ENCODE data around the gene PTPRD. TPM values are rescaled to one million over a fixed set of nuclear protein-coding genes. Genes with fewer than 3 reads are reported as not detected.

The PTPRD gene
- total and polyA plus RNA-seq, 2 donors (not counting 1 experiment from before 2014, with no cell fraction given) = not detected

DNA sequence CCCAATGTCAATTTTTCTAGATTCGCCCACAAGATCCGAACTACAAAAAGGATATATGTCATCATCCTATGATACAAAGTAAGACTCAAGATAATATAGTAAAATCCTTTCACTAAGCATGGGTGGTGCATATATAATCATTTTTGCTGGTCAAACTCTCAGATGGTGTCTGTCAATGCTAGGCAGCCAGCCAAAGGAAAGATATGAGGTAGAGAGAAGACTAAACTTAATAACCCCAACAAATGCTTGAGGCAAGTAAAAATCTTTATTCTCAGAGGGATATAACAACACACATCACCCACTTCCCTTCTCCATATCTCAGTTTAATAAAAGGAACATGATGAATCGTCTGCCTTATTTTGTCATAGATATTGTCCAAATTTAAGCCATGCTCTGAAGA is 1972.0 kb downstream of the PTPRD start:
- no peak overlapping the region for H3K27ac Mint-ChIP-seq
- no peaks in the 10 kb centered on the region for H3K9me3 Mint-ChIP-seq (ENCODE audit: insufficient read depth)
- Histone ChIP-seq H3K27me3 (replicated peaks in 1 of 4; ENCODE audit: control extremely low read depth in 1 of 4, control insufficient read depth in 3 of 4, insufficient read depth in 4 of 4, low read length in 3 of 4) (no peaks in the 10 kb centered on the region), H3K79me2 (ENCODE audit: control insufficient read depth, insufficient read depth, low read length) (no peaks in the 10 kb centered on the region), H3K27ac (ENCODE audit: low read length in 2 of 2) (no peak overlapping the region), H2AFZ (ENCODE audit: insufficient read depth, low read depth, low read length, poor library complexity, severe bottlenecking) (no peak overlapping the region), H3K4me1 (ENCODE audit: control insufficient read depth in 2 of 2, insufficient read depth in 2 of 2, low read length in 2 of 2) (no peaks in the 10 kb centered on the region), H3K9ac (ENCODE audit: low read length) (no peak overlapping the region), H3K36me3 (replicated peaks in 1 of 2; ENCODE audit: control extremely low read depth in 1 of 2, control insufficient read depth in 1 of 2, extremely low read depth in 1 of 2, insufficient read depth in 2 of 2, low read length in 1 of 2) (no peaks in the 10 kb centered on the region), H4K20me1 (ENCODE audit: control insufficient read depth, insufficient read depth, low read length, poor library complexity, severe bottlenecking) (no peaks in the 10 kb centered on the region), H3K4me2 (replicated peaks; ENCODE audit: low read depth, low read length, poor library complexity, severe bottlenecking) (no peak overlapping the region), H3K9me3 (ENCODE audit: control extremely low read depth in 1 of 3, control insufficient read depth in 2 of 3, insufficient read depth in 1 of 3, low read length in 2 of 3) (no peaks in the 10 kb centered on the region), H3K4me3 (ENCODE audit: control extremely low read depth in 1 of 5, extremely low read depth in 1 of 5, insufficient read depth in 1 of 5, low read depth in 2 of 5, low read length in 4 of 5) (no peak overlapping the region)
- ChIA-PET CTCF (no interaction called here), POLR2A (no interaction called here)
- TF ChIP-seq, protein P1, sequence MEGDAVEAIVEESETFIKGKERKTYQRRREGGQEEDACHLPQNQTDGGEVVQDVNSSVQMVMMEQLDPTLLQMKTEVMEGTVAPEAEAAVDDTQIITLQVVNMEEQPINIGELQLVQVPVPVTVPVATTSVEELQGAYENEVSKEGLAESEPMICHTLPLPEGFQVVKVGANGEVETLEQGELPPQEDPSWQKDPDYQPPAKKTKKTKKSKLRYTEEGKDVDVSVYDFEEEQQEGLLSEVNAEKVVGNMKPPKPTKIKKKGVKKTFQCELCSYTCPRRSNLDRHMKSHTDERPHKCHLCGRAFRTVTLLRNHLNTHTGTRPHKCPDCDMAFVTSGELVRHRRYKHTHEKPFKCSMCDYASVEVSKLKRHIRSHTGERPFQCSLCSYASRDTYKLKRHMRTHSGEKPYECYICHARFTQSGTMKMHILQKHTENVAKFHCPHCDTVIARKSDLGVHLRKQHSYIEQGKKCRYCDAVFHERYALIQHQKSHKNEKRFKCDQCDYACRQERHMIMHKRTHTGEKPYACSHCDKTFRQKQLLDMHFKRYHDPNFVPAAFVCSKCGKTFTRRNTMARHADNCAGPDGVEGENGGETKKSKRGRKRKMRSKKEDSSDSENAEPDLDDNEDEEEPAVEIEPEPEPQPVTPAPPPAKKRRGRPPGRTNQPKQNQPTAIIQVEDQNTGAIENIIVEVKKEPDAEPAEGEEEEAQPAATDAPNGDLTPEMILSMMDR (IDR thresholded peaks at IDR 0.05) = no peak
- no peaks in the 10 kb centered on the region for H3K27me3 Mint-ChIP-seq
- no peaks in the 10 kb centered on the region for H3K4me1 Mint-ChIP-seq
- no peak for DNase-seq
- WGBS (ENCODE audit: insufficient coverage) = no CpG with 5 or more reads among the region's 3 CpGs
- intact Hi-C loops (cut with micrococcal nuclease) = no loop called here
- no peak overlapping the region for H3K4me3 Mint-ChIP-seq
- no peak for ATAC-seq (ENCODE audit: low read depth)

GRCh38 chr9:8637626-8638025 is 1975.2 kb downstream of the PTPRD start:
- H3K9me3 ChIP-seq (ENCODE audit: control extremely low read depth in 1 of 3, control insufficient read depth in 2 of 3, insufficient read depth in 1 of 3, low read length in 2 of 3) = no peaks in the 10 kb centered on the region
- H3K36me3 ChIP-seq (replicated peaks in 1 of 2; ENCODE audit: control extremely low read depth in 1 of 2, control insufficient read depth in 1 of 2, extremely low read depth in 1 of 2, insufficient read depth in 2 of 2, low read length in 1 of 2) = no peaks in the 10 kb centered on the region
- intact Hi-C loops (cut with micrococcal nuclease) = no loop called here
- no peak overlapping the region for H2AFZ ChIP-seq (ENCODE audit: insufficient read depth, low read depth, low read length, poor library complexity, severe bottlenecking)
- H3K4me2 ChIP-seq (replicated peaks; ENCODE audit: low read depth, low read length, poor library complexity, severe bottlenecking) = no peak overlapping the region
- CTCF ChIA-PET = no interaction called here
- H3K79me2 ChIP-seq (ENCODE audit: control insufficient read depth, insufficient read depth, low read length) = no peaks in the 10 kb centered on the region
- no CpG with 5 or more reads among the region's 1 CpG for WGBS (ENCODE audit: insufficient coverage)
- no peak overlapping the region for H3K27ac Mint-ChIP-seq
- no peak overlapping the region for H3K27ac ChIP-seq (ENCODE audit: low read length in 2 of 2)
- ATAC-seq (ENCODE audit: low read depth) (no peak), DNase-seq (no peak)
- H3K4me1 ChIP-seq (ENCODE audit: control insufficient read depth in 2 of 2, insufficient read depth in 2 of 2, low read length in 2 of 2) = no peaks in the 10 kb centered on the region
- no peaks in the 10 kb centered on the region for H4K20me1 ChIP-seq (ENCODE audit: control insufficient read depth, insufficient read depth, low read length, poor library complexity, severe bottlenecking)
- no peaks in the 10 kb centered on the region for H3K4me1 Mint-ChIP-seq
- H3K27me3 Mint-ChIP-seq = no peaks in the 10 kb centered on the region
- H3K9ac ChIP-seq (ENCODE audit: low read length) = no peak overlapping the region
- no peak overlapping the region for H3K4me3 Mint-ChIP-seq
- no peak overlapping the region for H3K4me3 ChIP-seq (ENCODE audit: control extremely low read depth in 1 of 5, extremely low read depth in 1 of 5, insufficient read depth in 1 of 5, low read depth in 2 of 5, low read length in 4 of 5)
- POLR2A ChIA-PET = no interaction called here
- H3K9me3 Mint-ChIP-seq (ENCODE audit: insufficient read depth) = no peaks in the 10 kb centered on the region
- TF ChIP-seq, protein P1 (IDR thresholded peaks at IDR 0.05) = no peak
- no peak for TF ChIP-seq EZH2 (IDR thresholded peaks at IDR 0.05; ENCODE audit: borderline replicate concordance, insufficient read depth, low read depth, low read length, poor library complexity, severe bottlenecking)
- no peaks in the 10 kb centered on the region for H3K27me3 ChIP-seq (replicated peaks in 1 of 4; ENCODE audit: control extremely low read depth in 1 of 4, control insufficient read depth in 3 of 4, insufficient read depth in 4 of 4, low read length in 3 of 4)

All from B cell (primary cell).